GM12878 (cell line): ENCODE data around the gene AP2B1. TPM values are rescaled to one million over a fixed set of nuclear protein-coding genes. Genes with fewer than 3 reads are reported as not detected.

ENCODE experiments used
- ATAC-seq: fragments of 200-7000 bp; cut with Tn5 transposase; 3 replicates; pipeline ENCODE4 v1.9.1; 2020; ENCODE audit warnings: mild to moderate bottlenecking, moderate library complexity
- BruUV-seq: library from RNA; stranded (reverse); fragments of 400-500 nt; replicated peaks from 2 replicates; lab custom pipeline; 2021; lab: Mats Ljungman, UMichigan
- CTCF ChIA-PET: fragments of 300-600 bp; sonication (Branson Sonifier 250); formaldehyde crosslinking; extraction: SDS; loops from one replicate; lab custom pipeline; 2021; ENCODE audit warnings: inconsistent platforms; lab: Yijun Ruan, JAX
- POLR2A ChIA-PET: fragments of 350-600 bp; formaldehyde crosslinking; extraction: SDS; loops from one replicate; lab custom pipeline; 2021; ENCODE audit warnings: inconsistent platforms; lab: Charles Lee
- RAD21 ChIA-PET: fragments of 300-600 bp; sonication (Branson Sonifier 250); formaldehyde crosslinking; loops from one replicate; lab custom pipeline; 2023; ENCODE audit warnings: antibody characterized with exemption; ENCODE audit not compliant: unreplicated experiment; lab: Charles Lee
- SMC1A ChIA-PET: fragments of 300-600 bp; sonication (Branson Sonifier 250); formaldehyde crosslinking; loops from one replicate; lab custom pipeline; 2023; ENCODE audit not compliant: unreplicated experiment, uncharacterized antibody; lab: Charles Lee
- DNase-seq: peaks from one replicate; pipeline ENCODE4 v3.0.0-alpha.2; 2011; ENCODE audit warnings: low read depth, low spot score
- FAIRE-seq: peaks from 3 replicates; lab custom pipeline; 2011; peaks lifted over from hg19 to GRCh38; lab: Jason Lieb, UNC
- H2AFZ ChIP-seq: 2 replicates; pipeline ENCODE4 v1.6.0; 2011; ENCODE audit warnings: low read depth, low read length, control low read depth; ENCODE audit not compliant: control insufficient read depth
- H3K27ac ChIP-seq: 2 replicates; pipeline ENCODE4 v1.5.1; 2011; ENCODE audit warnings: control low read depth; ENCODE audit not compliant: control insufficient read depth, insufficient read depth
- H3K27me3 ChIP-seq, 2 experiments: replicated peaks in 1 of 2; 2 replicates each; pipeline versions ENCODE4 v1.6.0 to v1.6.1; 2011; ENCODE audit warnings: low read length in 1 of 2; ENCODE audit not compliant: control insufficient read depth in 2 of 2, insufficient read depth in 2 of 2
- H3K36me3 ChIP-seq, 2 experiments: 2 replicates each; pipeline ENCODE4 v1.5.1; 2011; ENCODE audit warnings: low read length in 1 of 2; ENCODE audit not compliant: control insufficient read depth in 2 of 2, insufficient read depth in 2 of 2
- H3K4me1 ChIP-seq: 2 replicates; pipeline ENCODE4 v1.6.1; 2011; ENCODE audit warnings: mild to moderate bottlenecking, low read length, moderate library complexity, mixed read lengths; ENCODE audit not compliant: control insufficient read depth, insufficient read depth
- H3K4me2 ChIP-seq: 2 replicates; pipeline ENCODE4 v1.6.0; 2011; ENCODE audit warnings: control low read depth; ENCODE audit not compliant: control insufficient read depth, insufficient read depth
- H3K4me3 ChIP-seq: fragments of 200-600 bp; sonication (generic); 2 replicates; pipeline ENCODE4 v1.5.1; 2016
- H3K79me2 ChIP-seq: 2 replicates; pipeline ENCODE4 v1.6.0; 2011; ENCODE audit warnings: low read length; ENCODE audit not compliant: control insufficient read depth, insufficient read depth
- H3K9ac ChIP-seq: 2 replicates; pipeline ENCODE4 v1.8.0; 2011; ENCODE audit warnings: low read length, control low read depth, mixed read lengths; ENCODE audit not compliant: control insufficient read depth, insufficient read depth
- H3K9me3 ChIP-seq: replicated peaks from 3 replicates; pipeline ENCODE4 v1.5.1; 2011; ENCODE audit warnings: mild to moderate bottlenecking, low read length; ENCODE audit not compliant: control insufficient read depth, insufficient read depth
- H4K20me1 ChIP-seq: 2 replicates; pipeline ENCODE4 v1.6.0; 2011; ENCODE audit not compliant: control insufficient read depth, insufficient read depth
- CREB1 ChIP-seq: IDR thresholded peaks from 2 replicates; pipeline ENCODE4 v1.6.1; 2012; ENCODE audit warnings: low read depth, mild to moderate bottlenecking, inconsistent platforms
- CUX1 ChIP-seq: IDR thresholded peaks from 2 replicates; pipeline ENCODE4 v1.6.1; 2012; ENCODE audit warnings: improper control_type of control experiment, low read depth, low read length; ENCODE audit not compliant: insufficient replicate concordance
- ESRRA ChIP-seq: IDR thresholded peaks from 2 replicates; pipeline ENCODE4 v1.6.1; 2012; ENCODE audit warnings: mild to moderate bottlenecking, low read length, improper control_type of control experiment
- ETV6 ChIP-seq, 2 experiments: fragments of 450-650 bp in 1 of 2; IDR thresholded peaks in 1 of 2; conservative IDR thresholded peaks in 1 of 2; 2 replicates each; pipeline ENCODE4 v1.6.1; 2014; ENCODE audit warnings: antibody characterized with exemption in 1 of 2, borderline replicate concordance in 1 of 2, low read depth in 1 of 2, mild to moderate bottlenecking in 1 of 2, moderate library complexity in 1 of 2
- IKZF1 ChIP-seq: fragments of 450-650 bp; conservative IDR thresholded peaks from 2 replicates; pipeline ENCODE4 v1.6.1; 2017; ENCODE audit warnings: antibody characterized with exemption, mild to moderate bottlenecking
- PAX5 ChIP-seq: IDR thresholded peaks from 2 replicates; pipeline ENCODE4 v1.6.1; 2011; ENCODE audit warnings: low read depth, low read length, borderline replicate concordance
- POU2F2 ChIP-seq: IDR thresholded peaks from 3 replicates; pipeline ENCODE4 v1.6.1; 2011; ENCODE audit warnings: low read depth, mild to moderate bottlenecking, low read length, borderline replicate concordance
- RAD21 ChIP-seq: IDR thresholded peaks from 2 replicates; pipeline ENCODE4 v1.6.1; 2011; ENCODE audit warnings: mild to moderate bottlenecking, low read depth, low read length, moderate library complexity; ENCODE audit not compliant: insufficient read depth
- SMC3 ChIP-seq: IDR thresholded peaks from 2 replicates; pipeline ENCODE4 v1.6.1; 2011; ENCODE audit warnings: low read length, improper control_type of control experiment, borderline replicate concordance
- SP1 ChIP-seq: IDR thresholded peaks from one replicate; pipeline ENCODE4 v1.6.1; 2011; ENCODE audit warnings: low read depth, low read length
- SRF ChIP-seq, 2 experiments: IDR thresholded peaks; 2 replicates each; pipeline ENCODE4 v1.6.1; 2011; ENCODE audit warnings: low read depth in 2 of 2, low read length in 2 of 2, mild to moderate bottlenecking in 1 of 2, moderate library complexity in 1 of 2
- STAT1 ChIP-seq: fragments of 450-650 bp; conservative IDR thresholded peaks from 2 replicates; pipeline ENCODE4 v1.6.1; 2014; ENCODE audit warnings: antibody characterized with exemption, mild to moderate bottlenecking
- ZBTB4 ChIP-seq: fragments of 450-650 bp; formaldehyde crosslinking; IDR thresholded peaks from 2 replicates; pipeline ENCODE4 v1.4.0; 2022; ENCODE audit warnings: mild to moderate bottlenecking, moderate library complexity
- ZNF274 ChIP-seq: IDR thresholded peaks from one replicate; pipeline ENCODE4 v1.8.0; 2011; ENCODE audit not compliant: insufficient read length, insufficient read depth
- ZNF384 ChIP-seq: IDR thresholded peaks from 2 replicates; pipeline ENCODE4 v1.6.1; 2012; ENCODE audit warnings: low read depth, mild to moderate bottlenecking, low read length, improper control_type of control experiment, borderline replicate concordance
- ZNF622 ChIP-seq: fragments of 450-650 bp; IDR thresholded peaks from 2 replicates; pipeline ENCODE4 v1.6.1; 2017; ENCODE audit warnings: mild to moderate bottlenecking, inconsistent platforms
- WGBS: methylation state at CpG from one replicate; pipeline ENCODE4 v1.1.6; 2016; ENCODE audit warnings: low lambda C conversion rate; ENCODE audit not compliant: insufficient replicate concordance, insufficient coverage; ENCODE audit errors: missing lambda C conversion rate; 5-methylcytosine and 5-hydroxymethylcytosine counted together
- in situ Hi-C: fragments of 300-500 bp; cut with MboI; formaldehyde crosslinking; loops from 9 replicates; pipeline ENCODE4 v1.14.3; 2018; ENCODE audit warnings: mixed read lengths
- intact Hi-C: fragments of 100-400 bp; cut with micrococcal nuclease; formaldehyde crosslinking; loops from one replicate; pipeline ENCODE4 v1.14.2; 2022; ENCODE audit not compliant: unreplicated experiment
- polyA plus RNA-seq, 11 experiments: library from polyadenylated mRNA; depleted of rRNA in 4 of 11; unstranded in 6 of 11; stranded (reverse) in 5 of 11; fragments of >200 nt; fragmentation: Nextera tagmentation in 4 of 11; fragmentation: Illumina TruSeq in 1 of 11; extraction: Ambion mirVana in 4 of 11; extraction: Trizol in 1 of 11; gene quantifications; 1 replicate in 1 of 11; 2 replicates in 10 of 11; pipeline versions ENCODE4 v1.2.1 to v1.2.3, GENCODE V29; 2011 to 2016; ENCODE audit warnings: inconsistent platforms in 2 of 11, missing spikeins in 2 of 11, low read depth in 1 of 11
- total RNA-seq, 4 experiments: library from RNA; depleted of rRNA in 3 of 4; stranded (reverse); fragments of >200 nt in 3 of 4; fragmentation: Illumina TruSeq in 1 of 4; extraction: Trizol in 1 of 4; gene quantifications; 2 replicates each; pipeline versions ENCODE4 v1.2.1 to v1.2.3, GENCODE V29; 2013 to 2021

AP2B1 gene
- total and polyA plus RNA-seq, 10 of the 15 experiments (the other 5 are each of a cell fraction or from before 2014, with no cell fraction given), result 18.6 to 112 (median 53.9) TPM

- TF ChIP-seq ETV6 (conservative IDR thresholded peaks at IDR 0.05 in 1 of 2, IDR thresholded peaks at IDR 0.05 in 1 of 2; ENCODE audit: borderline replicate concordance in 1 of 2, low read depth in 1 of 2) (no peak), SP1 (no peak), POU2F2 (no peak), CREB1 (no peak), ESRRA (no peak), SRF (IDR thresholded peaks at IDR 0.05; ENCODE audit: low read depth in 2 of 2, low read length in 2 of 2) (no peak), STAT1 (no peak)
- TF ChIP-seq, all 136 proteins: peak for 0
Observed at GRCh38 chr17:35708951-35709350, 121.8 kb downstream of the AP2B1 start (continued).

GRCh38 chr17:35709874-35710273 lies 122.8 kb downstream of the AP2B1 start:
- no peak for FAIRE-seq
- H3K79me2 ChIP-seq, result no peaks in the 10 kb centered on the region
- no peaks in the 10 kb centered on the region for H4K20me1 ChIP-seq
- no peaks in the 10 kb centered on the region for H3K9me3 ChIP-seq
- H3K27me3 ChIP-seq, result no peaks in the 10 kb centered on the region
- WGBS, result 96% methylated on average over 3 of the region's 3 CpGs
- no peak overlapping the region for H3K4me3 ChIP-seq
- ChIA-PET RAD21 (no interaction called here), CTCF (interaction anchor here (2.2 to 2.7 kb wide), 2 partner anchors 38 to 97 kb away, joined by 5 to 18 read pairs; no protein-coding TSS in a partner anchor), POLR2A (no interaction called here), SMC1A (interaction anchor here (0.6 to 1.6 kb wide), 4 partner anchors 8 to 89 kb away, joined by 3 to 4 read pairs (median 4); no protein-coding TSS in a partner anchor)
- ATAC-seq, result no peak
- no peak overlapping the region for H3K9ac ChIP-seq
- intact Hi-C loops, result no loop called here
- peaks cover 1 to 26% of the 10 kb centered on the region in 2 experiments; a peak in 3 of 4 replicates for H3K36me3 ChIP-seq
- no TSS peak for BruUV-seq
- no peaks in the 10 kb centered on the region; the same call in 1 of the 2 replicates for H3K4me1 ChIP-seq
- H2AFZ ChIP-seq, result no peak overlapping the region
- DNase-seq, result no peak
- H3K4me2 ChIP-seq, result no peak overlapping the region
- no peak overlapping the region for H3K27ac ChIP-seq
- in situ Hi-C loops, result no loop called here
- TF ChIP-seq RAD21 (no peak), CUX1 (no peak), ZNF384 (no peak), ZNF622 (no peak), IKZF1 (no peak), SMC3 (no peak), PAX5 (no peak), ZNF274 (no peak), ZBTB4 (CRISPR knock-in tag) (no peak)
